ENCODE data around the gene MYH11. TPM values are rescaled to one million over a fixed set of nuclear protein-coding genes. Genes with fewer than 3 reads are reported as not detected.
"Not testable (repeated sequence)": the region's sequence is repeated elsewhere in the genome, so short reads cannot be mapped to it uniquely, and the experiment has no call there.

MYH11 gene
- polyA plus RNA-seq, 3 donors, result 0.06 TPM; not detected in 2

DNA sequence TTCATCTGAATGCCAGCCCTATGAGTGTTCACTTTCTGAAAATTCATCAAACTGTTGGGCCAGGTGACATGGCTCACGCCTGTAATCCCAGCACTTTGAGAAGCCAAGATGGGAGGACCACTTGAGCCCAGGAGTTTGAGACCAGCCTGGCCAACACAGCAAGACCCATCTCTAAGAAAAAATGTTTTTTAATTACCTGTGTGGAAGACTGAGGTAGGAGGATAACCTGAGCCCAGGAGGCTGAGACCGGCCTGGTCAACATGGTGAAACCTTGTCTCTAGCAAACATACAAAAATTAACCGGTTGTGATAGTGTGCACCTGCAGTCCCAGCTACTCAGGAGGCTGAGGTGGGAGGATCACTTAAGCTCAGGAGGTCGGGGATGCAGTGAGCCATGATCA, 10.3 kb downstream of the MYH11 start:
- no peaks in the 10 kb centered on the region for H3K79me2 ChIP-seq (ENCODE audit: insufficient read depth, low read length)
- H3K4me2 ChIP-seq (replicated peaks; ENCODE audit: extremely low read depth, low read length, poor library complexity, severe bottlenecking), result no peak overlapping the region
- H3K27me3 Mint-ChIP-seq (ENCODE audit: low read depth in 3 of 3), result peaks cover 2 to 10% (median 6%) of the 10 kb centered on the region in 3 donors
- TF ChIP-seq, protein P1, sequence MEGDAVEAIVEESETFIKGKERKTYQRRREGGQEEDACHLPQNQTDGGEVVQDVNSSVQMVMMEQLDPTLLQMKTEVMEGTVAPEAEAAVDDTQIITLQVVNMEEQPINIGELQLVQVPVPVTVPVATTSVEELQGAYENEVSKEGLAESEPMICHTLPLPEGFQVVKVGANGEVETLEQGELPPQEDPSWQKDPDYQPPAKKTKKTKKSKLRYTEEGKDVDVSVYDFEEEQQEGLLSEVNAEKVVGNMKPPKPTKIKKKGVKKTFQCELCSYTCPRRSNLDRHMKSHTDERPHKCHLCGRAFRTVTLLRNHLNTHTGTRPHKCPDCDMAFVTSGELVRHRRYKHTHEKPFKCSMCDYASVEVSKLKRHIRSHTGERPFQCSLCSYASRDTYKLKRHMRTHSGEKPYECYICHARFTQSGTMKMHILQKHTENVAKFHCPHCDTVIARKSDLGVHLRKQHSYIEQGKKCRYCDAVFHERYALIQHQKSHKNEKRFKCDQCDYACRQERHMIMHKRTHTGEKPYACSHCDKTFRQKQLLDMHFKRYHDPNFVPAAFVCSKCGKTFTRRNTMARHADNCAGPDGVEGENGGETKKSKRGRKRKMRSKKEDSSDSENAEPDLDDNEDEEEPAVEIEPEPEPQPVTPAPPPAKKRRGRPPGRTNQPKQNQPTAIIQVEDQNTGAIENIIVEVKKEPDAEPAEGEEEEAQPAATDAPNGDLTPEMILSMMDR (IDR thresholded peaks at IDR 0.05), result no peak
- intact Hi-C loops (cut with micrococcal nuclease), result no loop called here
- H3K9me3 Mint-ChIP-seq, result no peaks in the 10 kb centered on the region
- WGBS (ENCODE audit: insufficient coverage), result 100% methylated on average over 1 of the region's 4 CpGs
- no peak overlapping the region for H3K27ac ChIP-seq (ENCODE audit: low read depth in 1 of 2, low read length in 2 of 2)
- no peaks in the 10 kb centered on the region for H3K4me1 Mint-ChIP-seq
- H2AFZ ChIP-seq (ENCODE audit: insufficient read depth, low read depth, low read length, poor library complexity, severe bottlenecking), result no peak overlapping the region
- no peak for DNase-seq
- H3K36me3 ChIP-seq (replicated peaks in 1 of 2; ENCODE audit: control insufficient read depth in 1 of 2, insufficient read depth in 2 of 2, low read length in 2 of 2), result no peaks in the 10 kb centered on the region
- no peaks in the 10 kb centered on the region for H3K36me3 Mint-ChIP-seq
- H3K9me3 ChIP-seq (replicated peaks in 1 of 2; ENCODE audit: control insufficient read depth in 1 of 2, insufficient read depth in 1 of 2, low read length in 2 of 2), result no peaks in the 10 kb centered on the region
- no peaks in the 10 kb centered on the region for H3K4me1 ChIP-seq (ENCODE audit: control insufficient read depth in 1 of 2, insufficient read depth in 2 of 2, low read length in 2 of 2)
- no peak overlapping the region for H3K4me3 ChIP-seq (replicated peaks in 1 of 3; ENCODE audit: low read depth in 2 of 3, low read length in 3 of 3)
- no peak overlapping the region for H3K9ac ChIP-seq (ENCODE audit: insufficient read depth, low read length, poor library complexity, severe bottlenecking)
- H4K20me1 ChIP-seq (ENCODE audit: insufficient read depth, low read length), result no peaks in the 10 kb centered on the region
- no peaks in the 10 kb centered on the region for H3K27me3 ChIP-seq (ENCODE audit: control insufficient read depth in 2 of 2, insufficient read depth in 2 of 2, low read length in 2 of 2)
- H3K27ac Mint-ChIP-seq, result no peak overlapping the region
- no peak overlapping the region for H3K4me3 Mint-ChIP-seq

DNA sequence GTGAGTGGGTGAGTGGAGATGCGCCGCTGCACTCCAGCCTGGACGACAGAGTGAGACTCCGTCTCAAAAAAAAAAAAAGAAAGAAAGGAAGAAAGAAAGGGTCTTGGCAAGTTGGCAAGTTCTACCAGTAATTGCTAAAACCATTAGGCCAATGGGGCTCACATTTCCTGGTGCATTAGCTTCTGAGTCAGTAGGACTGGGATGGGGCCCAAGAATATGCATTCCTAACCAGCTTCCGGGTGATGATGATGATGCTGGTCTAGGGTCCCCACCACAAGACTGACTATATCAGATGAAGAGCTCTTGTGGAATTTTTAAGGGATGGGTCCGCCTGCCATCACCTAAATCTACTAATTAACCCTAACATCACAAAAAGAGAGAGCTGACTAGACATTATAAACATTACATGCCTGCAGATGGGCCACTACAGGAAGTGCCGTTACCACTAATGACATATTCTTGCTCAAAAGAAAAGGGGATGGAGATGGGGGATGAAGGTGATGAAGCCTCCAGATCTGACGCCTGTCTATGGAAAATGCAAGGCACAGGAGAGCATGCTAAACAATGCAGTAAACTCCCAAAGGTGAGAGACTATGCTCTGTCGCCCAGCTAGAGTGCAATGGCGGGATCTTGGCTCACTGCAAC, 13.1 kb downstream of the MYH11 start:
- no peak overlapping the region for H2AFZ ChIP-seq (ENCODE audit: insufficient read depth, low read depth, low read length, poor library complexity, severe bottlenecking)
- no peak overlapping the region for H3K27ac Mint-ChIP-seq
- no peaks in the 10 kb centered on the region for H3K27me3 ChIP-seq (ENCODE audit: control insufficient read depth in 2 of 2, insufficient read depth in 2 of 2, low read length in 2 of 2)
- DNase-seq, result no peak
- H3K9ac ChIP-seq (ENCODE audit: insufficient read depth, low read length, poor library complexity, severe bottlenecking), result no peak overlapping the region
- H3K4me1 Mint-ChIP-seq, result no peaks in the 10 kb centered on the region
- WGBS (ENCODE audit: insufficient coverage), result 92% methylated on average over 3 of the region's 10 CpGs
- no peaks in the 10 kb centered on the region for H3K9me3 ChIP-seq (replicated peaks in 1 of 2; ENCODE audit: control insufficient read depth in 1 of 2, insufficient read depth in 1 of 2, low read length in 2 of 2)
- H3K4me1 ChIP-seq (ENCODE audit: control insufficient read depth in 1 of 2, insufficient read depth in 2 of 2, low read length in 2 of 2), result no peaks in the 10 kb centered on the region
- no peak overlapping the region for H3K4me3 ChIP-seq (replicated peaks in 1 of 3; ENCODE audit: low read depth in 2 of 3, low read length in 3 of 3)
- peaks cover 2 to 5% (median 3%) of the 10 kb centered on the region in 3 donors for H3K27me3 Mint-ChIP-seq (ENCODE audit: low read depth in 3 of 3)
- intact Hi-C loops (cut with micrococcal nuclease), result no loop called here
- no peaks in the 10 kb centered on the region for H3K79me2 ChIP-seq (ENCODE audit: insufficient read depth, low read length)
- H3K27ac ChIP-seq (ENCODE audit: low read depth in 1 of 2, low read length in 2 of 2), result no peak overlapping the region
- TF ChIP-seq, protein P1 (IDR thresholded peaks at IDR 0.05), result no peak
- no peaks in the 10 kb centered on the region for H3K9me3 Mint-ChIP-seq
- no peak overlapping the region for H3K4me2 ChIP-seq (replicated peaks; ENCODE audit: extremely low read depth, low read length, poor library complexity, severe bottlenecking)
- no peaks in the 10 kb centered on the region for H4K20me1 ChIP-seq (ENCODE audit: insufficient read depth, low read length)
- H3K36me3 ChIP-seq (replicated peaks in 1 of 2; ENCODE audit: control insufficient read depth in 1 of 2, insufficient read depth in 2 of 2, low read length in 2 of 2), result no peaks in the 10 kb centered on the region
- no peak overlapping the region for H3K4me3 Mint-ChIP-seq
- H3K36me3 Mint-ChIP-seq, result no peaks in the 10 kb centered on the region

DNA sequence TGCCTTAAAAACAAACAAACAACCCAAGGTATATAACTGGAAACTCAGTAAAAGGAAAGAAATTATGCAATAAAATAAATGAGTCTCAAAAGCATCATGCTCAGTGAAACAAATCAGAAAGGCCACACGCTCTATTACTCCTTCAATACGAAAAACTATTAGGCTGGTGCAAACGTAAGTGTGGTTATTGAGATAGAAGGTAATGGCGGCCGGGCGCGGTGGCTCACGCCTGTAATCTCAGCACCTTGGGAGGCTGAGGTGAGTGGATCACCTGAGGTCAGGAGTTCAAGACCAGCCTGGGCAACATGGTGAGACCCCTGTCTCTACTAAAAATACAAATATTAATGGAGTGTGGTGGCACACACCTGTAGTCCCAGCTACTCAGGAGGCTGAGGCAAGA, 17.6 kb downstream of the MYH11 start:
- H4K20me1 ChIP-seq (ENCODE audit: insufficient read depth, low read length); H2AFZ ChIP-seq (ENCODE audit: insufficient read depth, low read depth, low read length, poor library complexity, severe bottlenecking); H3K36me3 Mint-ChIP-seq; H3K36me3 ChIP-seq (replicated peaks in 1 of 2; ENCODE audit: control insufficient read depth in 1 of 2, insufficient read depth in 2 of 2, low read length in 2 of 2); H3K9ac ChIP-seq (ENCODE audit: insufficient read depth, low read length, poor library complexity, severe bottlenecking); H3K27me3 Mint-ChIP-seq (ENCODE audit: low read depth in 3 of 3); H3K79me2 ChIP-seq (ENCODE audit: insufficient read depth, low read length); H3K4me3 ChIP-seq (replicated peaks in 1 of 3; ENCODE audit: low read depth in 2 of 3, low read length in 3 of 3); H3K9me3 Mint-ChIP-seq; DNase-seq; H3K27me3 ChIP-seq (ENCODE audit: control insufficient read depth in 2 of 2, insufficient read depth in 2 of 2, low read length in 2 of 2); H3K27ac Mint-ChIP-seq; H3K9me3 ChIP-seq (replicated peaks in 1 of 2; ENCODE audit: control insufficient read depth in 1 of 2, insufficient read depth in 1 of 2, low read length in 2 of 2); H3K4me3 Mint-ChIP-seq; H3K27ac ChIP-seq (ENCODE audit: low read depth in 1 of 2, low read length in 2 of 2); H3K4me2 ChIP-seq (replicated peaks; ENCODE audit: extremely low read depth, low read length, poor library complexity, severe bottlenecking); intact Hi-C loops (cut with micrococcal nuclease): not testable (repeated sequence)
- H3K4me1 Mint-ChIP-seq, result peaks cover 13% of the 10 kb centered on the region
- peaks cover 12 to 14% of the 10 kb centered on the region in 2 donors for H3K4me1 ChIP-seq (ENCODE audit: control insufficient read depth in 1 of 2, insufficient read depth in 2 of 2, low read length in 2 of 2)
- WGBS (ENCODE audit: insufficient coverage), result no CpG with 5 or more reads among the region's 8 CpGs
